SIG-M5 (cell line): ENCODE data around the gene SLC38A3.
"Not testable (repeated sequence)": the region's sequence is repeated elsewhere in the genome, so short reads cannot be mapped to it uniquely, and the experiment has no call there.

Experiments
- DNase-seq: peaks from one replicate; lab custom pipeline; 2025; lab: John Stamatoyannopoulos, UW

The SLC38A3 gene

DNA sequence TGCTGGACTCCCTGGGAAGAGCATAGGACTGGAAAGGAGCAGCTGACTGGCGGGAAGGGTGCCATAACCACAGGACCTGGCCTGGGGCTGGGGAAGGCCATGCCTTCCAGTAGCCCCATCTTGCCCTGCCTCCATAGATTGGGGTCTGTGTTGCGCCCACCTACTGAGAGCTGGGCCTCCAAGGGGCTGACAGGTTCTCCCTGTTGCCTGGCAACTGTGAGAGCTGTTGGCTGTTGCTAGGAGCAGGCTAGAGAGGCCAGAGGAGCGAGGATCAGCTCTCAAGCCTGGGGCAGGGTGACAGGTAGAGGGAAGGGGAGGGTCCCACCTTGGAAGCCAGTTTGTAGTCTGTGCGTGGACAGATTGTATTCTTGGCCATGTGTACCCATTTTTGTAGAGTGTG is 28.1 kb downstream of the SLC38A3 start:
- no peak for DNase-seq

DNA sequence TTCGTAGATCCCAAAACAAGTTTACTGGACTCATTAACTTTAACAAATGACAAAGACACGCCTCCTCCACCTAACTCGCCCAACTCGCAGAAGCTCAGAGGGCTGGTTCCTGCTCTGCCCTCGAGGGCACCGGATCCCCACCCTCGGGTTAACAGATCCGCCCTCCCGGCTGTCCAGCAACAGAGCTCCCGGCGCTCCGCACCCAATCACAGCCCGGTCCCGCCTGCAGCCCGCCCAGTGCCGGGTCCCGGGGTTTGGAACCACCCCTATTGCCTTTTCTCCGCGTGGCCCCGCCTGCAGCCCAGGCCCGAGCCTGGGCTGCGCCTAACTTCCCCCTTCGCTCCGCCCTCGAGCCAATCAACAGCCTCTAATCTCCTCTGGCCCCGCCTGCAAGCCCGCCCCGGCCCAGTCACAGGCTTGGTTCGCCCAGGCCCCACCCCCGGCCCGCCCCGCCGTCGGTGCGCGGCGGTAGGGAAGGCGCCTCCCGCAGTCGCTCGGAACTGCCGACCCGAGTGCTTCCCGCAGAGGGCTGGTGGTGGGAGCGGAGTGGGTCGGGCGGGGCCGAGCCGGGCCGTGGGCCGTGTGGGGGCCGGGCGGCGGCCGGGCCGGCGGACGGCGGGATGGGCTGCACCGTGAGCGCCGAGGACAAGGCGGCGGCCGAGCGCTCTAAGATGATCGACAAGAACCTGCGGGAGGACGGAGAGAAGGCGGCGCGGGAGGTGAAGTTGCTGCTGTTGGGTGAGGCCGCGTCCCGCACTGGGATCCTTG is 30.8 kb downstream of the SLC38A3 start, which contains the start of gene GNAI2:
TSS of gene GNAI2 (plus strand) at position 489 of the 768 bp plus-strand sequence. CDS start at position 621, 132 bp downstream.
- peak; percentile 97 for DNase-seq

DNA sequence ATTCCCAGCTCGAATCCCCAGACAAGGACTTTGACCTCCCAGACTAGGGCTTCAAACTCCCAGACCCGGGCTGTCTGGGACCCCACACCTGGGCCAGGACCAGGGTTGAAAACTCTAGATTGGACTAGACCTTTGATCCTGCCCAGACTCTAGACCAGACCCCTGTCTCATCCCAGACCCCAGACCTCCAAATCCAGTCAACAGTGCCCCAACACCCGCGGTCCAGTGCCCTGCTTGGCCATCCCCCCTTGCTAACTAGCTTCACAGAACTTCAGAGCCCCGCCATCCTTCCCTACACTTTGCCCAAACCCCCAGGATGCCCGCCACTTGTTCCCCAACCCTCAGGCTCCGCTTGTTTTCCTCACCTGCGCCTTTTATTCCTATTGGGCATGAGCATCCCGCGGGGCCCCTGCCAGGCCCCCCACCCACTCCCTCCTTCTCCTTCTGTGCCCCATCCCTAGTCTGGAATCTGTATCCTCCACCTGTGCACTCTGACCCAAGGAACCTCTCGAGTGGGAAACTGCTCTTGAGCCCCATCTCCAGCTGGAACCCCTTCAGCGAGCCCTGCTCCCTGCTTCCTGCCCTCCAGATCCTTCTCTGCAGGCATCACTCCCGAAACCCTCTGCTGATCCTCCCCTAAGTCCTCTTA is 31.5 kb downstream of the SLC38A3 start:
- DNase-seq: no peak

DNA sequence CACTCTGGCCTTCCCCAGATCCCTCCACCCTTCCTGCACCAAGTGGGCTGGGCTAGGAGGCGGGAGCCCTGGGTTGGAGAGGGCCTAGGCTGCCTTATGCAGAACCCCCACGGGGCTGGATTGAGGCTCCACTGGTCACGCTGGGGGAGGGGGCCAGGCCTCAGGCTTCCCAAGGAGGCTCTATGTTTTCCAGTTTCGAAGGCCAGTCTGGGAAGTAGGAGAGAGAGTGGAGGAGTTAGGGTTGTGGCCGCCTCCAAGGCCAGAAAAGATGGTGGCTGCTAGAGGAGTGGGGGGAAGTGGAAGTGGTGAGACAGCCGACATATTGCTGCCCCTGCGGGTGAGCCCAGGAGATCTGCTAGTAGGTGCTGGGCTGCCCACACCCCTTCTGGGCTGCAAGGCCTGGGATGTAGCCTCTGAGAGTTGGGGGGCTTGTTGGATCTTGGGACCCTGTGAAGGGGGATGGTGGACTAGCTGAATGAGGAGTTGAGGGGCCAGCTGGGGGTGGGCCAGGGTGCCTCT is 32.1 kb downstream of the SLC38A3 start:
- DNase-seq: no peak

DNA sequence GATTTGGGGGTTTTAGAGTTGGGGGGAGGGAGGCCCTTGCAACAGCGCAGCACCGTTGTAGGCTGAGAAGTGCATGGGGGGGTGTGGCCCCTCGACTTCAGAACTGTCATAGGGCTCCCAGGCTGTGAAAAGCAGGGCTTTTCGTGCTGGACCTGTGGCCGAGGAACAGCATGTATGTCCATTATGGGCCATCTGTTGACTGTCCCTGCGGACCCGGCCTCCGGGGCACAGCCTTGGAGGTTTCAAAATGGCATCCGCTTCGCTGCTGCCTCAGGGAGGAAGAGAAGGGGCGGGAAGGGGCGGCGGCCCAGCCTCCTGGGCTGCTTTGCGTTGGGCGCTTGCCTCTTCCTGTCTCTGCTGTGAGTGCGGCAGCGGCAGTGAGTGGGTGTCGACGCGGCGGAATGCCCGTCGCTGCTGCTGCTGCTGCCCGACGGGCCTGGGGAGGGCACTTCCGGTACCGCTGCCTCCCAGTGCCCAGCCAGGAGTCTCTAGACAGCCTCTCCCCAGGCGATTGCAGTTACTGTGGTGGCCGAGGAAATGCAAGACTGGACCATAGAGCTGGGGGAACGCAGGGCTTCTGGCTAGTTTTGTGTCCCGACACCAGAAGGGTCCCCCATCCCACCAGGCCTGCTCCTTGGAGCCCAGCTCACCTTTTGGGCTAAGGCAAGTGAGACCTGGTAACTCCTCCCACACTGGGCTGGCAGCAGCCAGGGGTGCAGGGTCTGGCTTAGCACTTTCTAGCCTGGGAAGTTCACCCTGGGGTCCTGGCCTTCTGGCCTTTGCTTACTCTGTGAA is 32.9 kb downstream of the SLC38A3 start:
- no peak for DNase-seq

DNA sequence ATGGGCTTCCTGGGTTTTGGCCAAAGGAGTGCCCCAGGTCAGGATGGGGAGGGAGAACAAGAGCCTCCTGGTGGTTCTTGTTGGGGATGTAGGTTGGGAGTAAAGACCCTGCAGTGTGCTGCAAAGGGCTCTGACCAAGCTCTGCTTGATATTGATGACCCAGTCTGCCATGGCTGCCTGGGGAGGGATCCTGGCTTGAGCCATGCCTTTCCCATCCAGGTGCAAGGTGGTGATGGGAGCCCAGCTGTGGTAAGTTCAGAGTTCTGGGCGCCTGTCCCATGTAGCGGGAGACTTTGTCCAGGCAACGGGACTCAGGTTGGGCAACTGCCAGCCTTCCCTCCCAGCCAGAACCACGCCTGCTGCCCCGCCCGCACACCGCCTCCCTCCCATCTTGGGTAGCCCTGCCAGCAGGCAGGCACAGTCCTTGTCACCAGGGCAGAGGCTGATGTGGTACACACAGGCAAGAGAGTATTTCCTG is 33.5 kb downstream of the SLC38A3 start:
- DNase-seq: no peak

DNA sequence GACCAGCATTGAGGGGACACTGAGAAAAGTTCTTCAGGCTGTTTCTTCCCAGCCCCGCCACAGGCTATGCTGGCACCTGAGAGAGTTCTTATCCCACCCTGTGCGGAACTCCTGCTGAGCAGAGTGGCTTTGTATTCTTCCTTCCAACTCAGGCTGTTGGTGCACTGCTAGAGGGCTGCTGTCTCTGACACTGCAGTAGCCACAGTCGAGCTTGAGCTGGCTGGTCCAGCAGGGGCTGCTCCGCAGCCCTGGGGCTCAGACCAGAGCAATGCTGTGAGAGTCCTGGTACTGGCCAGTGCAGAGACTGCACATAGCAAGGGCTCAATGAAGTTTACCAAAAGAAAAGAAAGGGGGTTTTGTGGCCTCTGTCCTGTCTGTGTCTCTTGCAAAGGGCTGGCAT is 34.6 kb downstream of the SLC38A3 start:
- no peak for DNase-seq

DNA sequence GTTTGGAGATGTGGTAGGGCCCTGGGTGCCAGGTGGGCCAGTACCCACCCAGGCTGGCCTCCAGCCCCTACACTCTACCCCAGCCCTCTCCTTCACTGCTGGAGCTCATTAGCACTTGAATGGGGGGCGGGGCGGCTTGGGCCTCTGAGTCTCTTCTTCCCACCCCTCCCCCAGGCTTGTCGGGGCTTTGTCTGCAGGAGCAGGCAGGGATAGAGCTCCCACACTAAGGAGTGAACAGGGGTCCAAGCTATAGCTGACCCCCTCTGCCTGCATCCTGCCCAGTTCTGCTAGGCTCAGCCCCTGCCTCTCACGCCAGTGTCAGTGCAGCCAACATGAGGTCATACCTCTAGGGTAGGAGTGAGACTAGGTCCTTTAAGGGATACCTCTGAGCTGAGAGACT is 36.1 kb downstream of the SLC38A3 start:
- DNase-seq: no peak

DNA sequence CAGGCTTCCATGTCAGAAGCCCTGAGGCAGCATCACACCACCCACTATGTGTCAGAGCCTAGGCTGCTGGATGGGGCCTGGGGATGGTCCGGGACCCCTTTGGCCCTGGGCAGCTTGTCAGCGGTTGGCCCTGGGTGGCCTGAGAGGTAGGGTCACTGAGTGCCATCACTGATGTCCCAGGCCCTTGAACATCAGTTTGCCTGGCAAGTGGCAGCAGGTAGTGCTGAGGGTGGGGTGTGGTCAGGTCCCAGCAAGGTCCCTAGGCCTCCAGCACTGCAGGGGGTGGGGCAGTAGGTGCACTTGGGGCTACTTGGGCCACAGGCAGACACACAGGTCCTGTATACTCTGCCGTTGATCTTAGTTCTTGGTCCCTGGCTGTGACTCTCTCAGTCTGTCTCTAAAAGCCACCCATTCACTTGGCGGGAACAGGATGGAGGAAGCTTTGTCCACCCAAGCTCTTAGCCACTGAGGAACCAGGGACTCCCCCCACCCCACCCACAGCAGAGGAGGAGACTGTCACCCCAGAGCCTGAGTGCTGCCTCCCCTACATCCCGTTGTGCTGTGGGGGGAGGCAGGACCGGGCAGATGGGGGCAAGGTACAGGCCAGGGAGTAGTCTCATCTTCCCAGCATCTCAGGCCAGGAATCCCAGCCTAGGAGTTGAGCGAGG is 36.8 kb downstream of the SLC38A3 start:
- DNase-seq: no peak

DNA sequence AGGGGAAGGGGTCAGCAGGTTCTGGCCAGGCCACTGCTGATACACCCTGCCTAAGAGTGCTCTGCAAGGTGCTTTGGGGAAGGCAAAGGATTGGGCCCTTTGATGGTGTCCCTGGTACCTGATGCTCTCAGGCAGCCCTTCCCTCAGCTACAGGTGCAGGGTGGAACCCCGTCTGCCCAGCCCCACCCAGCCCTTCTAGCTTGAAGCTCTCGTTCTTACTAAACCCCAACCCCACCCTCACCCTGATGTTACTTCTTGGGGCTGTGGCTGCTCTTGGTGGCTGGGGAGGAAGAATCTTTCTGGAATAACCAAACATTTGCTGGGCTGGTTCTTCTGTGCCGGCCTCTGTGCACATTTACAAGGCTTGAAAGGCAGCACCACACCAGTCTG is 37.3 kb downstream of the SLC38A3 start:
- no peak for DNase-seq

DNA sequence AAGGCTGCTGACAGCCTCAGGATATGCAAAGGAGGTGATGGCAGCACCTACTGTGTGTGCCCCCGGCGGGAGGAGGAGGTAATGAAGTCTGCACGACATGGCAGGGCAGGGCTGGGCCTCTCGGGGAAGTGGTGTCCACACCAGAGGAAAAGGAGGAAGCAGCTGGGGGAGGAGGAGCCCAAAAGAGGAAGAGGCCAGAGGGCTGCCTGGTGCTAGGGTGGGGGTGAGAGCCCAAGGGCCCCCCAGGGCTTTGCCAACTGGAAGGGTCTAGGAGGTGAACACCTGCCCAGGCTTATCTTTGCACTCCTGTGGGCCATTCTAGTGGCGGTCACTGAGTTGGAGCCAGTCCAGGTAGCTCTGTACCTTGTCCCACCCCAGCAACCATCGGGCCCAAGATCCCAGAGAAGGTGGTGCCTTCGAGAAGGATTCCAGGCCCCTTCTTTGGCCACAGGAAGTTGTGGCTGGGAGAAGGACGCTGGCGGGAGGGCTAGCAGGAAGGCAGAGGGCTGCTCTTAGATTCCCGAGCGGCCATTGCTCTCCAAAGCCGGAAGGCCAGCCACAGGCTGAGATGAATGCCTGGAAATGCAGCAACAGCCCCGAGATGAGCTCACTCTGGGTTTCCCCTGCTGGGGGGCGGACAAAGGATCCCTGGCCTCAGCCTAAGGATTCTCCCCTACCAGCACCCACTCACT is 37.9 kb downstream of the SLC38A3 start:
- DNase-seq: peak; percentile 54

DNA sequence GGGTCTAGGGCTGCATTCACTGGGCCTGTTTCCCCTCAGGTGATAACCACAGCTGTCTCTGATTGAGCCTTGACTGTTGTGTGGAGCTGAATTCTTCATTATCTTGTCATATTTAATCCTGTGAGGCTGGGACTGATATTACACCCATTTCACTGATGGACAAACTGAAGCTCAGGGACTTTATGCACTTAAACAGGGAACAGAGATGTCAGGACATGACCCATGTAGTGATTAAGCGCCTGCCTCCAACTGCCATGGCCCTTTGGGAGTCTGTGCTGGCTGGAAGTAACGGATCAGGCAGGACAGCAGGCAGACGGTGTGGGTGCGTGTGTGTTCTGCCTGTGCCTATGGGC is 38.4 kb downstream of the SLC38A3 start:
- DNase-seq: no peak

DNA sequence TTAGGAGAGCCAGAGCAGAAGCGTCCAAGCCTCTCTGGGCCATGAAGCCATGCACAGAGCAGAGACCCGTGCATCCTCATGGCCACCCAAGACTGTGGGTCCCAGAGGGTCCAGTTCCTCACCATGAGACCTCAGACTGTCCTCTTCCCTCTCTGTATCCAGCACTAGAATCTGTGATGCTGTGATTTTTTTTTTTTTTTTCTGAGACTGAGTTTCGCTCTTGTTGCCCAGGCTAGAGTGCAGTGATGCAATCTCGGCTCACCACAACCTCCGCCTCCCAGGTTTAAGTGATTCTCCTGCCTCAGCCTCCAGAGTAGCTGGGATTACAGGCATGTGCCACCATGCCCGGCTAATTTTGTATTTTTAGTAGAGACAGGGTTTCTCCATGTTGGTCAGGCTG is 39.7 kb downstream of the SLC38A3 start:
- DNase-seq: not testable (repeated sequence)

DNA sequence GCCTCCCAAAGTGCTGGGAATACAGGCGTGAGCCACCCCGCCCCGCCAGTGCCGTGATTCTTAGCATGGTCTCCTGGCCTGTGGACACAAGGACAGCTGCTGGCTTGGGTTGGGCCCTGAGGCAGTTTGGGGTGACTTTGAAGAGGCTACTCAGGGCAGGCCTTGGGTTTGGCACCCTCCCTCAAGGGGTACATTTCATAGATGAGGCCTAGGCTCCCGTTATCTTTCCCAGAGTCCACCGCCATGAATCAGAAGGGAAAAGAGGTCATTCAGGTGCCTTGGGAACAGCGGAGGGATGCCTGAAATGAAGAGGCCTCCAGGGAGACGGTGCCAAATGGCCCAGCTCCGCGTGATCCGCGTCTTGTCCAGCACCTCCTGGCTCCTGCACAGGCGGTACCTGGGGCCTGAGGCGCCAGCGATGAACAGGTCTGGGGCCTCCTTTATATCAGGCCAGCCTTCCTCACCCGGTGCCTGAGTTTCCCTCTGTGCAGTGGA is 40.2 kb downstream of the SLC38A3 start:
- no peak for DNase-seq

DNA sequence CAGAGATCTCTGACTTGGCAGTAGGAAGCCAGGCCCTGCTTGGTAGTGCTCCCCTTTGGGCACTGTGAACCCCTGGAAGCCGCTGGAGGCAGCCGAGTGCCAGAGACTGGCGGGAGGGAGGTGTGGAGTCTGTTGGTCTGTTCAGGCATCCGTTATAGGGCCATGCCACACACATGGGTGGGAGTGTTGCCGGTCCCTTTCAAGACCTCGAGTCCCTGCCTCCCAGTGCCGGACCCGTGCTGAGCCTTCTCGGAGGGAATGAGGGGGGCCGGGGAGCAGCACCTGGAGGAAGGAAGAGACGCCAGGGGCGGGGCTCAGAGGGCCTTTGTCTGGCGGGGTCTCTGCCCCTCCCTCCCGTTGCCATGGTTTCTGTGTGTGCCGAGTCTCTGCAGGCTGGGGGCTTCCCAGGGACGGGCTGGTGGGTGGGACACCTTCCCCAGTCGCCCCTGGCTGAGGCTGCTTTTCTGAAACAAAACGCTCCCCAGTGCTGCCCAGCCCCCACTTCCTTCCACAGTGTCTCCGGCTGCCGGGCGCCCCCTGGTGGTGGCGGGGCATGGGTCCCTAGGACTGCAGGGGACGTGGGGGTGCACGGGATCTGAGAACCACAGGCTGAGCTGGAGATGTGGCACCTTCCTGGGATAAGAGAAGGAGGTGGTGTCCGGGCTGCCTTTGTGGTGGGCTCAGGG is 40.9 kb downstream of the SLC38A3 start:
- no peak for DNase-seq

DNA sequence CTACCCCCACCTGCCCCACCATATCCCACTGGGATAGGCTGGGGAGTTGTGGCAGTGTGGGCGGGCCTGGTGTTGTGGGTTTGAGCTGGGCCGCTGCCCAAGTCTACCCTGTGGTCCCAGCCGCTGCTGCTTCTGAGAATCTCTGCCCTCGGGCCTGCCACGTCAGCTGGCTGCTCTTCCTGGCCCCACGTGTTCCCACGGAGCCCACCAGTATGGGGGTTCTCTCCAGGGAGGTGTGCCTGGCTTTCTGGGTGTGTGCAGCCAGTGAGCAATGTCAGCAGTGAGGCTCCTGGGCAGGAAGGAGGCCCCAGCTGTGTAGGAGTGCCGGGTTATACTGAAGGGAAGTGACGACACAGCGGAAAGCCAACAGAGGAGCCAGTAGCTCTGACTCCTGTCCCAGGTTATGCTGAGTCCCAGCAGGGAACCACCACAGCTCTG is 41.5 kb downstream of the SLC38A3 start:
- DNase-seq: peak; percentile 47

DNA sequence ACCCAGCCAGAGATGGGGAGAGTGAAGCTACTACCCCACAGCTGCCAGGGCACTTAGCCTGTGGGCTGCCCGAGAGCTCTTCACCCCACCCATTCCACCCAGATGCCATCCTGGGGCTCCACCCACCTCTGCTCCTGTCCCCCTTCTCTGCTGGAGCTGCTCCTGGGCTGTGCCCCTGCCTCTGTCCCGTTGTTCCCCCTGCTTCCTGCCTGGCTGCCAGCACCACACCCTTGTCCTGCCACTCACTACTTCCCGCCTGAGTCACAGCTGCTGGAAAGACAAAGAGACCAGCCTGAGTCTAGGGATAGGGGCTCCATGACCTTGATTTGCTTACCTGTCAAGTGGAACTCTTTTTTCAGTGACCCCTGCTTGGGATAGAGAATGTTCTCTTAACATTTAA is 43.3 kb downstream of the SLC38A3 start:
- no peak for DNase-seq

DNA sequence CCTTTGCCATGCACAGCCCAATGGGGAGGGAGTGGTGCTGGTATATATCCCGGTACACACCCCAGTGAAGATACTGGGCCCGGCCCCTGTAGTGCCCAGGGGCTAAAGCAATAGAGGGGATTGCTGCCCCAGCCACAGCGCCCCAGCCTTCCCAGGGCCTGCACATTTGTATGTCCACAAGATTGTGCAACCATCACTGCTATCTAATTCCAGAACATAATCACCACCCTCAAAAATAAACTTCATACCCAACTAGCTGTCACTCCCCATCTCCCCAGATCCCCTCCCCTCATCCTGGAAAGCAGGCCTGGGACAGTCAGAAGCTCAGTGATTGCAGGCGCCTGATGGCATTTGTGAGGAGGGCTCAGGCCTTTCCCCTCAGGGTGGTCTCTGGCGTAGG is 44.4 kb downstream of the SLC38A3 start:
- no peak for DNase-seq

DNA sequence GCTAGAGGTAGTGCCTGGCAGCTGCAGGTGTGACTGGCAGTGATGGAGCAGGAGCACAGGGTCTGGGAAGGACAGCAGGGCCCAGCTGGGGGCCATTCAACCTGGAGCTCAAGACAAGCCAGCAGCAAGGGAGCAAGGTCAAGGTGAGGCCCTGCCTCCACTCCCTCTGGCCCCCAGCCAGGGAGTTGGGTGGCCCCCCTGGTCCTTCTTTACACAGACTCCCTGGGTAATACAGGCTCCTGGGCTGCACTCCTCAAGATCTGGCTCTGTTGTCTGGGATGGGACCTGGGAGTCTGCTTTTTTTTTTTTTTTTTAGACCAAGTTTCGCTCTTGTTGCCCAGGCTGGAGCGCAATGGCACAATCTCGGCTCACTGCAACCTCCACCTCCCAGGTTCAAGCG is 45.4 kb downstream of the SLC38A3 start:
- DNase-seq: no peak

DNA sequence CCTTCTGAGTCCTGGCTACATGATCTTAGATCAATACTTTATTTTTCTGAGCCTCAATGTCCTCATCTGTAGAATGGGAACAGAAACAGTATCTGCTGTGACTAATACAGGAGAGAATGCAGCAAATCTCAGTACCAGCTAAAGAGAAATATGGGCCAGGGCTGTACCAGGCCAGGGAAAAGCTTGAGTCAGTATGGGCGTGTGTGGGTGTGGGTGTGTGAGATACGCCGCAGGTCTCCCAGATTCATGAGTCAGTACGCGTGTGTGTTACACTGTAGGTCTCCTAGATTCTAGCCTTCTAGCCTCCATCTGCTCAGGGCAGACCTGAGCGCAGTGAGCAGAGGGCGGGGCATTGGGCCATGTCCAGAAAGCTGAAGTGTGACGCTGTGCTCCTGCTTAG is 46.1 kb downstream of the SLC38A3 start:
- no peak for DNase-seq
